Measurements from ENCODE around the gene LACTB. TPM values are rescaled to one million over a fixed set of nuclear protein-coding genes. Genes with fewer than 3 reads are reported as not detected.

The LACTB gene
- total and polyA plus RNA-seq, 10 of the 15 experiments (the other 5 are each of a cell fraction or from before 2014, with no cell fraction given): 5.0 to 35.3 (median 16.6) TPM

GRCh38 chr15:63157118-63157843, 35.6 kb downstream of the LACTB start, which contains the start of gene RPS27L (continued):
- TF ChIP-seq BCL3 (IDR thresholded peaks at IDR 0.05; ENCODE audit: borderline replicate concordance, insufficient read depth, low read depth, low read length, poor library complexity, severe bottlenecking) (no peak), SMAD5 (IDR thresholded peaks at IDR 0.05; ENCODE audit: low read depth) (peak; percentile 93), SMAD1 (IDR thresholded peaks at IDR 0.05; ENCODE audit: low read depth, partially characterized antibody) (peak; percentile 89), IRF4 (IDR thresholded peaks at IDR 0.05; ENCODE audit: low read depth, low read length) (no peak), CHD2 (IDR thresholded peaks at IDR 0.05; ENCODE audit: borderline replicate concordance, low read depth, low read length) (no peak), POLR2A (IDR thresholded peaks at IDR 0.05; ENCODE audit: low read depth, low read length) (peak; percentile 99), BCL11A (IDR thresholded peaks at IDR 0.05; ENCODE audit: low read depth, low read length) (no peak), IKZF2 (IDR thresholded peaks at IDR 0.05) (peak; percentile 50 to 65; a peak in 3 of 4 replicates), REST (IDR thresholded peaks at IDR 0.05; ENCODE audit: low read depth, low read length) (no peak), ZNF274 (IDR thresholded peaks at IDR 0.05; ENCODE audit: insufficient read depth, insufficient read length) (no peak), SRF (IDR thresholded peaks at IDR 0.05; ENCODE audit: low read depth in 2 of 2, low read length in 2 of 2) (no peak), FOXK2 (IDR thresholded peaks at IDR 0.05) (peak; percentile 89), YBX1 (IDR thresholded peaks at IDR 0.05) (no peak), SIN3A (IDR thresholded peaks at IDR 0.05; ENCODE audit: low read depth, low read length) (peak; percentile 85), STAT1 (conservative IDR thresholded peaks at IDR 0.05) (0 out of 2 replicates have a peak, but pooled peaks have one; percentile 33), TCF3 (IDR thresholded peaks at IDR 0.05; ENCODE audit: borderline replicate concordance, insufficient read depth, low read depth, low read length) (no peak), MTA2 (IDR thresholded peaks at IDR 0.05; ENCODE audit: low read depth) (peak; percentile 69; the same call in 1 of the 2 replicates), POU2F2 (IDR thresholded peaks at IDR 0.05; ENCODE audit: borderline replicate concordance, low read depth, low read length) (peak; percentile 92; the same call in 2 of the 3 replicates), SUZ12 (IDR thresholded peaks at IDR 0.05; ENCODE audit: unreplicated experiment) (no peak), FOS (IDR thresholded peaks at IDR 0.05; ENCODE audit: borderline replicate concordance, extremely low read depth, insufficient read length) (no peak), TCF12 (IDR thresholded peaks at IDR 0.05; ENCODE audit: low read depth, low read length) (no peak; the same call in 1 of the 2 replicates), RCOR1 (conservative IDR thresholded peaks at IDR 0.05; ENCODE audit: low read depth, low read length) (no peak), RB1 (IDR thresholded peaks at IDR 0.05; ENCODE audit: borderline replicate concordance) (peak; percentile 75; the same call in 1 of the 2 replicates), EZH2 (IDR thresholded peaks at IDR 0.05; ENCODE audit: borderline replicate concordance, control insufficient read depth, low read depth, low read length) (no peak), SMC3 (IDR thresholded peaks at IDR 0.05; ENCODE audit: borderline replicate concordance, low read length) (no peak; the same call in 1 of the 2 replicates), E2F4 (IDR thresholded peaks at IDR 0.05; ENCODE audit: low read depth, low read length) (no peak), PAX8 (IDR thresholded peaks at IDR 0.05) (peak; percentile 93)
